Measurements from ENCODE around the gene KLHL22. TPM values are rescaled to one million over a fixed set of nuclear protein-coding genes. Genes with fewer than 3 reads are reported as not detected.
A peak's percentile ranks its signal among the peaks of the same experiment; 100 is the strongest.

Gene KLHL22
- total and polyA plus RNA-seq, 2 of the 8 experiments (the other 6 are each of a cell fraction or from before 2014, with no cell fraction given), result 9.4 to 16.2 TPM

GRCh38 chr22:20437613-20438426, 57.8 kb downstream of the KLHL22 start, which contains the start of gene SCARF2:
TSS of gene SCARF2 (minus strand) at chr22:20437825. CDS start at chr22:20437754, 71 bp downstream.
- WGBS, 2 experiments (ENCODE audit: extremely low coverage in 1 of 2, insufficient coverage in 1 of 2, insufficient read length in 1 of 2, insufficient replicate concordance in 2 of 2, low coverage in 1 of 2, low lambda C conversion rate in 2 of 2, missing lambda C conversion rate in 1 of 2), result 2% methylated on average over 48 of the region's 95 CpGs; no CpG with 5 or more reads in 1 of the 2 experiments
- Histone ChIP-seq H2BK15ac (ENCODE audit: low read length) (no peak within 1 kb of the TSS), H3K23ac (ENCODE audit: insufficient read length) (no peak within 1 kb of the TSS), H4K5ac (ENCODE audit: insufficient read length, low read depth, low read length) (peak within 1 kb of the TSS; percentile 7), H2BK120ac (replicated peaks; ENCODE audit: low read depth, low read length) (no peak within 1 kb of the TSS), H3K79me2 (ENCODE audit: control insufficient read depth in 1 of 2, insufficient read depth in 2 of 2, low read length in 2 of 2) (no peaks in the 10 kb centered on the region), H3K9me3 (ENCODE audit: insufficient read depth in 2 of 2, low read depth in 1 of 2, low read length in 1 of 2) (no peaks in the 10 kb centered on the region), H2BK20ac (ENCODE audit: low read length) (peak within 1 kb of the TSS; percentile 32; the same call in 1 of the 2 replicates), H3K79me1 (ENCODE audit: low read depth, low read length) (peaks cover 2% of the 10 kb centered on the region; the same call in 1 of the 2 replicates), H3K23me2 (ENCODE audit: low read depth, low read length) (peaks cover 17% of the 10 kb centered on the region; the same call in 1 of the 2 replicates), H2BK12ac (ENCODE audit: low read depth, low read length) (0 out of 2 replicates have a peak within 1 kb of the TSS, but pooled peaks have one; percentile 50), H3K27ac (ENCODE audit: low read depth, low read length) (no peak within 1 kb of the TSS), H2BK5ac (ENCODE audit: low read depth, low read length) (no peak within 1 kb of the TSS), H3K27me3 (replicated peaks in 1 of 4; ENCODE audit: control insufficient read depth in 3 of 4, extremely low read depth in 1 of 4, insufficient read depth in 3 of 4, low read length in 3 of 4) (peaks cover 18 to 62% (median 51%) of the 10 kb centered on the region in 4 experiments), H3K4me1 (replicated peaks in 1 of 4; ENCODE audit: control insufficient read depth in 3 of 4, insufficient read depth in 4 of 4, low read length in 3 of 4) (peaks cover 0 to 15% (median 6%) of the 10 kb centered on the region in 4 experiments; a peak in 5 of 7 replicates), H3K4me2 (ENCODE audit: insufficient read depth in 1 of 2, low read depth in 2 of 2, low read length in 2 of 2) (peak within 1 kb of the TSS; percentile 86 to 90), H3K14ac (ENCODE audit: insufficient read length) (no peak within 1 kb of the TSS), H3K36me3 (ENCODE audit: control insufficient read depth in 2 of 4, insufficient read depth in 4 of 4, low read length in 3 of 4) (peaks cover 0 to 3% (median 0%) of the 10 kb centered on the region in 4 experiments; a peak in 1 of 8 replicates), H4K20me1 (replicated peaks in 1 of 2; ENCODE audit: control insufficient read depth in 1 of 2, insufficient read depth in 2 of 2, low read length in 2 of 2) (peaks cover 11 to 28% of the 10 kb centered on the region in 2 experiments), H3K56ac (replicated peaks; ENCODE audit: insufficient read length, low read depth, low read length) (no peak within 1 kb of the TSS), H3K18ac (ENCODE audit: extremely low read depth, low read length) (peak within 1 kb of the TSS; percentile 62), H3K4ac (replicated peaks; ENCODE audit: insufficient read length, low read depth, low read length) (peak within 1 kb of the TSS; percentile 83), H2AK5ac (ENCODE audit: low read depth, low read length) (no peak within 1 kb of the TSS), H4K8ac (ENCODE audit: extremely low read depth, insufficient read depth, low read length) (peak within 1 kb of the TSS; percentile 78), H2AFZ (ENCODE audit: low read length) (peak within 1 kb of the TSS; percentile 8; the same call in 1 of the 2 replicates), H4K91ac (replicated peaks; ENCODE audit: insufficient read length, low read length) (peak within 1 kb of the TSS; percentile 63), H3K9ac (replicated peaks in 1 of 4; ENCODE audit: extremely low read depth in 1 of 4, low read depth in 3 of 4, low read length in 3 of 4) (peak within 1 kb of the TSS in 3 of 4 experiments; percentile 8 to 82 (median 42); a peak in 5 of 7 replicates), H3K4me3 (ENCODE audit: extremely low read depth in 1 of 4, insufficient read depth in 2 of 4, low read depth in 3 of 4, low read length in 4 of 4) (peak within 1 kb of the TSS; percentile 50 to 78 (median 56))
- FAIRE-seq (no peak), DNase-seq (ENCODE audit: low read depth in 1 of 2, low spot score in 2 of 2) (peak in 1 of 2 experiments; percentile 80)
- POLR2A ChIA-PET (ENCODE audit: partially characterized antibody), result interaction anchor here (1.5 kb wide), 2 partner anchors 10 to 43 kb away, joined by 4 read pairs; no protein-coding TSS in a partner anchor
- CTCF ChIA-PET (ENCODE audit: partially characterized antibody), result interaction anchor here (0.5 to 4.2 kb wide), 5 partner anchors 10 to 127 kb away, joined by 3 to 47 read pairs (median 7); no protein-coding TSS in a partner anchor
- TF ChIP-seq TBP (IDR thresholded peaks at IDR 0.05; ENCODE audit: low read depth, low read length) (no peak), BACH1 (IDR thresholded peaks at IDR 0.05; ENCODE audit: low read length) (no peak), NANOG (IDR thresholded peaks at IDR 0.05; ENCODE audit: insufficient read depth, low read depth, low read length, poor library complexity, severe bottlenecking) (no peak), CHD2 (IDR thresholded peaks at IDR 0.05; ENCODE audit: low read length) (no peak), SUZ12 (IDR thresholded peaks at IDR 0.05; ENCODE audit: low read length) (no peak), CBX8 (IDR thresholded peaks at IDR 0.05; ENCODE audit: borderline replicate concordance, low read depth, low read length) (no peak), MAFK (IDR thresholded peaks at IDR 0.05; ENCODE audit: low read depth, low read length) (no peak), SAP30 (IDR thresholded peaks at IDR 0.05; ENCODE audit: insufficient read depth, insufficient replicate concordance, low read length) (no peak), SP2 (IDR thresholded peaks at IDR 0.05; ENCODE audit: low read length) (no peak), GABPA (IDR thresholded peaks at IDR 0.05; ENCODE audit: borderline replicate concordance, insufficient read depth, low read length) (no peak; the same call in 1 of the 2 replicates), SIN3A (conservative IDR thresholded peaks at IDR 0.05 in 1 of 2, IDR thresholded peaks at IDR 0.05 in 1 of 2; ENCODE audit: low read depth in 1 of 2, low read length in 2 of 2) (no peak)

Data from H1 (cell line).